Stomach smooth muscle (tissue), 2 donors: ENCODE measurements around the gene SLC22A15.

Experiments
- H3K27ac ChIP-seq: one replicate; pipeline ENCODE4 v1.7.0; 2013; ENCODE audit warnings: mild to moderate bottlenecking, low read length, inconsistent platforms
- H3K27me3 ChIP-seq, 2 donors: one replicate each; pipeline ENCODE4 v1.7.0; 2013; ENCODE audit warnings: low read length in 2 of 2; ENCODE audit not compliant: insufficient read depth in 2 of 2, control insufficient read depth in 1 of 2
- H3K36me3 ChIP-seq, 2 donors: one replicate each; pipeline ENCODE4 v1.7.0; 2013; ENCODE audit warnings: low read length in 2 of 2; ENCODE audit not compliant: control insufficient read depth in 2 of 2, insufficient read depth in 2 of 2
- H3K4me1 ChIP-seq: one replicate; pipeline ENCODE4 v1.7.0; 2013; ENCODE audit warnings: low read length; ENCODE audit not compliant: control insufficient read depth, insufficient read depth
- H3K4me3 ChIP-seq, 2 donors: one replicate each; pipeline ENCODE4 v1.7.0; 2013; ENCODE audit warnings: low read length in 2 of 2
- H3K9ac ChIP-seq, 2 donors: one replicate each; pipeline ENCODE4 v1.7.0; 2013; ENCODE audit warnings: low read length in 2 of 2, mild to moderate bottlenecking in 1 of 2
- H3K9me3 ChIP-seq, 2 donors: one replicate each; pipeline ENCODE4 v1.7.0; 2013; ENCODE audit warnings: low read length in 2 of 2; ENCODE audit not compliant: control insufficient read depth in 2 of 2
- donor health status: healthy.
- donor health status: Pancreatic carcinoma.

The SLC22A15 gene

DNA sequence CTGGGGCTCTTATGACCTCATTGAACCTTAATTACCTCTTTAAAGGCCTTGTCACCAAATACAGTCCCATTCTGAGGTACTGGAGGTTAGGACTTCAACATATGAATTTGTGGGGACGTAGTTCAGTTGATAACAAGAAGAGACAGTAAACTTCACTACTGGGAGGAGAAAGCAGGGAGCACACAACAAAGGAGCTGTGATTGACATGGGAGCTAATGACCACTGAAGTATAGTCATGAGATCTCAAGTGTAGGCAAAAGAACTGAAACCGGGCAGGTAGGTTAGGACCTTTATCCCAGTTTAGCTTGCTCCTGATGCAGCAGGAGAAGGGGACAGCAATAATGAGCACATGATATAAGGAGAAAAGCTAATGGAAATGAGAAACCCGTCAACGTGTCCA, 123.1 kb downstream of the SLC22A15 start:
- no peaks in the 10 kb centered on the region for H3K4me1 ChIP-seq
- H3K4me3 ChIP-seq, result no peak overlapping the region
- H3K9ac ChIP-seq, result no peak overlapping the region
- H3K36me3 ChIP-seq, result no peaks in the 10 kb centered on the region
- H3K27me3 ChIP-seq, result no peaks in the 10 kb centered on the region
- no peaks in the 10 kb centered on the region for H3K9me3 ChIP-seq
- no peak overlapping the region for H3K27ac ChIP-seq

GRCh38 chr1:116099919-116100318, 123.6 kb downstream of the SLC22A15 start:
- Histone ChIP-seq H3K4me1 (no peaks in the 10 kb centered on the region), H3K9me3 (no peaks in the 10 kb centered on the region), H3K4me3 (no peak overlapping the region), H3K9ac (no peak overlapping the region), H3K27ac (no peak overlapping the region), H3K36me3 (no peaks in the 10 kb centered on the region), H3K27me3 (no peaks in the 10 kb centered on the region)

DNA sequence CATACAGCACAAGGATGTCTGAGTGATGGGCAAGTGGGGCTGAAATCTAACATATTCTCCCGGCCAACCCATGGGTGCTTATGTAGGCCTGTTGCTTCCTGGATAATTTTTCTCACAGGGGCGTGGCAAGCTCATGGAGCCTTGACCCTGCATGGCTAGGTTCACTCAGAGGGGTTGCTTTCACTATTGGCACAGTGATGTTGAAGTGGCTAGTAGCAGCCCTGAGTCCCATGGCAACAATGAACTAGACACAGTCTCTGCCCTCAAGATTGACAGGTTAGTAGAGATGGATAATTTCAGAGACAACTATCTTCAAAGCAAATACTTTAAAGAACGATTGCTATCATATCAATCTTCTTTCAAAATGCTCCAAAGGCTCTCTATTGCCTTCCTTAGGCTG, 128.4 kb downstream of the SLC22A15 start:
- Histone ChIP-seq H3K36me3 (no peaks in the 10 kb centered on the region), H3K4me3 (no peak overlapping the region), H3K27me3 (no peaks in the 10 kb centered on the region), H3K4me1 (no peaks in the 10 kb centered on the region), H3K27ac (no peak overlapping the region), H3K9ac (no peak overlapping the region), H3K9me3 (no peaks in the 10 kb centered on the region)

- Histone ChIP-seq H3K4me3 (no peak overlapping the region), H3K4me1 (no peaks in the 10 kb centered on the region), H3K36me3 (no peaks in the 10 kb centered on the region), H3K9me3 (no peaks in the 10 kb centered on the region), H3K27me3 (no peaks in the 10 kb centered on the region), H3K9ac (no peak overlapping the region), H3K27ac (no peak overlapping the region)
Measured at GRCh38 chr1:116105996-116106395, 129.7 kb downstream of the SLC22A15 start.

- no peak overlapping the region for H3K4me3 ChIP-seq
- no peaks in the 10 kb centered on the region for H3K36me3 ChIP-seq
- H3K9ac ChIP-seq, result no peak overlapping the region
- peaks cover 0 to 1% of the 10 kb centered on the region in 2 donors for H3K27me3 ChIP-seq
- no peak overlapping the region for H3K27ac ChIP-seq
- no peaks in the 10 kb centered on the region for H3K4me1 ChIP-seq
- no peaks in the 10 kb centered on the region for H3K9me3 ChIP-seq
Measured at GRCh38 chr1:116106646-116107045, 130.3 kb downstream of the SLC22A15 start.

DNA sequence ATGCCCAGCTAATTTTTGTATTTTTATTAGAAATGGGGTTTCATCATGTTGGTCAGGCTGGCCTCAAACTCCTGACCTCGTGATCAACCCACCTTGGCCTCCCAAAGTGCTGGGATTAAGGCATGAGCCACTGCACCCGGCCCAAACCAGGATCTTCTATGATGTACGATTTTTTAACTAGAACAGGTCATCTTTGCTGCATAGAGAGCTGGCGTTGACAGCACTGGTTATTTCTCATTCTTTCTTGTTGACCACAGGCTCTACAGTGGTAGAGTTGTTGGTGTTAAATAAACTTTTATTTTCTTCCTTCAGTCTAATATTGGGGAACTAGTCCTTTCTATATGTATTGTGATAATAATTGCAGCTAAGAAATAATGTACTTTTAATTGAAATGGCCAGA, 131.1 kb downstream of the SLC22A15 start:
- H3K27me3 ChIP-seq, result peaks cover 0 to 3% of the 10 kb centered on the region in 2 donors
- no peaks in the 10 kb centered on the region for H3K36me3 ChIP-seq
- no peak overlapping the region for H3K4me3 ChIP-seq
- no peak overlapping the region for H3K27ac ChIP-seq
- no peaks in the 10 kb centered on the region for H3K4me1 ChIP-seq
- H3K9me3 ChIP-seq, result no peaks in the 10 kb centered on the region
- no peak overlapping the region for H3K9ac ChIP-seq

DNA sequence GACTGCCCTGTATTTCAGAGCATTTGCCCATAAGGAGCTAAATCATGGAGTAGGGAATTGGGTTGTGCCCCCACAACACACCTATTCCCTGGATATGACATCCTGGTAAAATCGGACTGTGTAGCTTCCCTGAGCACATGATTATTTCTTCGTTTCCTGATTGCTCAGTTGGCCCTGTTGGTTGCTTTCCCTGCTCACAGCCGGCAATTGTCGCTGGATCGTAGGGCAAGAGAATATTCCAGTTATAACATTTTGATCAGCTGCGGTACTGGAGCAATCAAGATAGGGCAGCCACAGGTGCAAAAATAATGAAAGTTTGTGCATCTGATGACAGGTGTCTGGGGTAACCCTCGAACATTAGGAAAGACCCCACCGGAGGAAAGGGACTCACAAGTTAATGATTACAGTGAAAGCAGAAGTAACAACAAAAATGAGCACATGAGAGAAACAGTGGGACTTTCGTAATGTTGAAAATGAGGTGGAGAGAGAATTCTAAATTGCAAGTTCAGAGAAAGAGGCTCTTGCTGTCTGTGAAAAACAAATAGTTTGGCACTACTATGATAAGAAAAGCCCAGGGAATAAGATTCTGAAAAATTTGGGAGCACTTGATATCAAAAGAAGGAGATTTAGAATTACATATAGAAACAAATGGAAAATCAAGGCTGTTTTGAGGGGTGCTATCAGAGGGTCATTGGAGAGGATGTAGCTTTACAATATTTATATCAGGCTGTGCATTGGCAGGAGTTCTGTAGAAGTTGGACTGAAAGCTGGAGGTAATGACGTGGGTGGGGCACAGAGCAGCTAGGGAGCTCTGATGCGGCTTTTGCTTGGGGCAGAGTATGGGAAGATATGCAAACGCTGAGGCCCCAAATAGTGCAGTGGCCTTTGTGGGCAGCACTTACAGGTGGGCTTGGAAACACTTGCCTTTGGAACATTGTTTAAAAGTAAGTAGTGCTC, 134.5 kb downstream of the SLC22A15 start, which contains the start of gene MAB21L3:
Gene MAB21L3 (plus strand): TSS at position 833 of the 957 bp plus-strand sequence. CDS start 1,217 bp downstream, outside the sequence.
- no peak within 1 kb of the TSS for H3K9ac ChIP-seq
- H3K4me3 ChIP-seq, result no peak within 1 kb of the TSS
- no peaks in the 10 kb centered on the region for H3K36me3 ChIP-seq
- no peaks in the 10 kb centered on the region for H3K9me3 ChIP-seq
- H3K27ac ChIP-seq, result no peak within 1 kb of the TSS
- H3K4me1 ChIP-seq, result no peaks in the 10 kb centered on the region
- peaks cover 0 to 3% of the 10 kb centered on the region in 2 donors for H3K27me3 ChIP-seq

DNA sequence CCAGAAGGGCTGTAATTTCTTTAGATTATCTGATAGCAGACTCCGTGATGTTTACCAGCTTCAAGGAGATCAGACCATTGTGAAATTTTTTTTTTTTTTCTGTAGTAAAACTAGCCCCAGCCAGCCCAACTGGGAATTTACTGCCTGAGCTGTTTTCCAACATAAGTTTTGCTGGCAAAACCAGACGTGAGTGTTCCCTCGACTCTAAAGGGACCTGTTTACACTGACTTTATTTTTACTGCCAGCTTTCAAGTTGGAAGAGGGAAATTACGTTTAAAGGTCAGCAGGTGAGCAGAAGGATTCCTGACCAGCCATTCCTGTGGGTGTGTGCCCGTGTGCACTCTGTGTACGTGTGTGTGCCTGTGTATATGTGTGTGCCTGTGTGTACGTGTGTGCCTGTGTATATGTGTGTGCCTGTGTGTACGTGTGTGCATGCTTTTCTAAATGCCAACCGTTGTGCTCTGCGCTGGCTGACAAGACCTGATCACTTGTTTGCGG, 135.3 kb downstream of the SLC22A15 start:
- Histone ChIP-seq H3K4me1 (no peaks in the 10 kb centered on the region), H3K9ac (no peak overlapping the region), H3K4me3 (no peak overlapping the region), H3K27me3 (peaks cover 0 to 4% of the 10 kb centered on the region in 2 donors), H3K9me3 (no peaks in the 10 kb centered on the region), H3K27ac (no peak overlapping the region), H3K36me3 (no peaks in the 10 kb centered on the region)

DNA sequence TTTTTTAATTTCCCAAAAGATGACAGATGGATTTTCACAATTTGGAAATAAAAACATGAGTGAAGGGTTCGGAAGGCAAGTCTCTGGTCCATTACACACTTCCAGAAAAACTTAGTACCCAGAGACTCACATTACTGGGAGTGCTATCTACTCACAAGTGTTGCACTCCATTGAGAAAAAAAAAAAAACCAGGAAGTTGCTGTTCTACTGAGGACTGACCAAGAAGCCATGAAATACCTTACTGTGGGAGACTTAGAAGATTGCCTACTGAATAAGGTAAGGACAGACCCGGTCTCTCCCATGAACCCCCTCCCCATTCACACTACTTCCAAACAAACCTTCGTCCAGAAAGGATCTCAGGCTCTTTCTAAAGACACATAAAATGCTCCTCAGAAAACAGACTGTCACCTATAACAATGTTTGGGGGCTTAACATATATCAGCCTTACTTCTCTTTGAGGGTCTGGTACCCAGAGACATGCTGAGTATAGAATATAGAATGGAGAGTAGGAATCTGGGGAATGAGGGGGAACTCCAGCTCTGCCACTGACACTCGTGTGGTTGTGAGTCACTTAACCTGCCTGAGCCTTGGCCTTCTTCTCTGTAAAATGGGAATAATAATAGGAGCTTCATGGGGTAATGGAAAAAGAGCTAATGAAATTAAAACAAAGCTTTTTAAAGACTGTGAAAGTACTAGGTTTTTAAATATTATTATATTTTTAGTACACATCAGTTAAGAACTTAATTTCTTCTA, 136.3 kb downstream of the SLC22A15 start:
- Histone ChIP-seq H3K4me1 (no peaks in the 10 kb centered on the region), H3K4me3 (no peak overlapping the region)

GRCh38 chr1:116113615-116114014, 137.3 kb downstream of the SLC22A15 start:
- Histone ChIP-seq H3K27ac (no peak overlapping the region), H3K36me3 (no peaks in the 10 kb centered on the region), H3K4me1 (no peaks in the 10 kb centered on the region), H3K9me3 (no peaks in the 10 kb centered on the region), H3K27me3 (peaks cover 0 to 4% of the 10 kb centered on the region in 2 donors), H3K4me3 (no peak overlapping the region), H3K9ac (no peak overlapping the region)

More for the DNA sequence above, 136.3 kb downstream of the SLC22A15 start:
- H3K36me3 ChIP-seq, result no peaks in the 10 kb centered on the region
- H3K9ac ChIP-seq, result no peak overlapping the region
- H3K9me3 ChIP-seq, result no peaks in the 10 kb centered on the region
- no peak overlapping the region for H3K27ac ChIP-seq
- peaks cover 0 to 4% of the 10 kb centered on the region in 2 donors for H3K27me3 ChIP-seq
